ENCODE measurements around the gene SLC39A6.

GRCh38 chr18:36114738-36115137, 14.4 kb downstream of the SLC39A6 start:
- no peak for TF ChIP-seq CTCF (optimal IDR thresholded peaks at IDR 0.05 in 1 of 3, IDR thresholded peaks at IDR 0.05 in 1 of 3, conservative IDR thresholded peaks at IDR 0.05 in 1 of 3; ENCODE audit: extremely low read depth in 1 of 3, insufficient read depth in 2 of 3, low read length in 3 of 3)
- TF ChIP-seq EZH2 (IDR thresholded peaks at IDR 0.05; ENCODE audit: low read length): no peak
